Brain microvascular endothelial cell (primary cell): ENCODE measurements around the gene PCGF2.

Source experiments
- DNase-seq: peaks from one replicate; pipeline ENCODE4 v3.0.0-alpha.2; 2020
- H3K27ac ChIP-seq: fragments of 250-450 bp; sonication (Bioruptor Pico); 2 replicates; pipeline ENCODE4 v1.5.1; 2020; ENCODE audit warnings: mild to moderate bottlenecking, moderate library complexity
- H3K27me3 ChIP-seq: fragments of 250-450 bp; sonication (Bioruptor Pico); replicated peaks from 2 replicates; pipeline ENCODE4 v1.5.1; 2020; ENCODE audit warnings: mild to moderate bottlenecking
- H3K36me3 ChIP-seq: fragments of 250-450 bp; sonication (Bioruptor Pico); replicated peaks from 2 replicates; pipeline ENCODE4 v1.5.1; 2020; ENCODE audit warnings: mild to moderate bottlenecking
- H3K4me3 ChIP-seq: 2 replicates; pipeline ENCODE4 v1.5.1; 2011; ENCODE audit warnings: low read depth, mild to moderate bottlenecking, control low read depth, low read length, moderate library complexity
- in situ Hi-C: cut with HindIII; loops from 2 replicates; pipeline ENCODE4 v1.10.0; 2017; ENCODE audit warnings: low sequenced_read_pairs, low pct_ligation_motif_present
- TF ChIP-seq, protein P1 (sequence below): IDR thresholded peaks from 2 replicates; pipeline ENCODE4 v1.5.1; 2011; ENCODE audit warnings: low read depth, mild to moderate bottlenecking, moderate library complexity, low read length, control low read depth, inconsistent platforms; ENCODE audit errors: missing control alignments

PCGF2 gene

GRCh38 chr17:38706505-38707216 is 41.5 kb downstream of the PCGF2 start:
- H3K4me3 ChIP-seq, result peak overlapping the region; percentile 62
- in situ Hi-C loops, result no loop called here
- no peak overlapping the region for H3K27ac ChIP-seq
- peaks cover 3% of the 10 kb centered on the region for H3K36me3 ChIP-seq
- no peaks in the 10 kb centered on the region for H3K27me3 ChIP-seq
- no peak for DNase-seq
- TF ChIP-seq, protein P1, sequence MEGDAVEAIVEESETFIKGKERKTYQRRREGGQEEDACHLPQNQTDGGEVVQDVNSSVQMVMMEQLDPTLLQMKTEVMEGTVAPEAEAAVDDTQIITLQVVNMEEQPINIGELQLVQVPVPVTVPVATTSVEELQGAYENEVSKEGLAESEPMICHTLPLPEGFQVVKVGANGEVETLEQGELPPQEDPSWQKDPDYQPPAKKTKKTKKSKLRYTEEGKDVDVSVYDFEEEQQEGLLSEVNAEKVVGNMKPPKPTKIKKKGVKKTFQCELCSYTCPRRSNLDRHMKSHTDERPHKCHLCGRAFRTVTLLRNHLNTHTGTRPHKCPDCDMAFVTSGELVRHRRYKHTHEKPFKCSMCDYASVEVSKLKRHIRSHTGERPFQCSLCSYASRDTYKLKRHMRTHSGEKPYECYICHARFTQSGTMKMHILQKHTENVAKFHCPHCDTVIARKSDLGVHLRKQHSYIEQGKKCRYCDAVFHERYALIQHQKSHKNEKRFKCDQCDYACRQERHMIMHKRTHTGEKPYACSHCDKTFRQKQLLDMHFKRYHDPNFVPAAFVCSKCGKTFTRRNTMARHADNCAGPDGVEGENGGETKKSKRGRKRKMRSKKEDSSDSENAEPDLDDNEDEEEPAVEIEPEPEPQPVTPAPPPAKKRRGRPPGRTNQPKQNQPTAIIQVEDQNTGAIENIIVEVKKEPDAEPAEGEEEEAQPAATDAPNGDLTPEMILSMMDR, result no peak

DNA sequence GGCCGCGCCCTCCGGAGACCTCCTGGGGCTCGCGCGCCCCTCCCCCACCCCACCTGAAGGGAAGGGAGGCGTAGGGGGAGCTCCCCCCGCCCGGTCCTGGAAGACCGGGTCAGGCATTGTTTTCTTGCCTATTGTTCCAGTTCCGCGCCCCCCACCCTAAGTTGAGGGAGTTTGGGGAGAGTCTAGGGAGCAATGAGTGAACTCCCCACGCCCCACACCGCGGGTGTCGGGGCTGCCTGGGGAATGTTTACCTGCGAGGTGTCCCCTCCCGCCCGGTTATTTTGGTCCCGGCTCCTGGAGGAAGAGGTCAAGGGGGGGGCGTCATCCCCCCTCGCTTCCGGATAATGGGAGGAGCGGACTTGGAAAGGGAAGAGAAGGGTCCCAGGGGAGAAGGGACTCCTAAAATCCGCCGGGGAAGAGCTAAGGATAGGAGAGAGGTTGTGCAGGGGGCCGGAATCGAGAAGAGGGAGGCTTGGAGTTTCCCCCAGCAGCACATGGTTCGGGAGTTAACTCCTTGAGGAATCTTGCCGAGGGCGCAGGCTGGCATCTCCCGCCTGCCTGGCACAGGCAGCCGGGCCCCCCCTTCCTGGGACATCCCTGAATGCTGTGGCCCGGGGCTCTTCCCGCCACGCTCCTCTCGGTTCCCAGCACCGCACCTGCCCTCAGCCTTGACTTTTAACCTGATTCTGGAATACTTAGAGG is 42.2 kb downstream of the PCGF2 start:
- H3K4me3 ChIP-seq, result peak overlapping the region; percentile 62
- DNase-seq, result no peak
- H3K36me3 ChIP-seq, result no peaks in the 10 kb centered on the region
- H3K27ac ChIP-seq, result no peak overlapping the region
- no peaks in the 10 kb centered on the region for H3K27me3 ChIP-seq
- TF ChIP-seq, protein P1, result no peak
- in situ Hi-C loops, result no loop called here

DNA sequence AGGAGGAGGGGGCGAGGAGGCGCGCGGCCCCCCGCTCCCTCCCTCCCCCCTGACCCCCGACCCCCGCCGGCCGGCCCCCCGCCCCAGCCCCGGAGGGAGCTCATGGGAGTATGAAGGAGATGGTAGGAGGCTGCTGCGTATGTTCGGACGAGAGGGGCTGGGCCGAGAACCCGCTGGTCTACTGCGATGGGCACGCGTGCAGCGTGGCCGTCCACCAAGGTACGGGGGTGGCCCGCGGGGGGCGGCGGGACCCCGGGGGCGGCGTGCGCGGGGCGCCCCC is 42.7 kb downstream of the PCGF2 start:
- Histone ChIP-seq H3K27ac (no peak overlapping the region), H3K36me3 (no peaks in the 10 kb centered on the region), H3K4me3 (peak overlapping the region; percentile 62), H3K27me3 (no peaks in the 10 kb centered on the region)
- in situ Hi-C loops, result no loop called here
- TF ChIP-seq, protein P1, result no peak
- DNase-seq, result no peak

DNA sequence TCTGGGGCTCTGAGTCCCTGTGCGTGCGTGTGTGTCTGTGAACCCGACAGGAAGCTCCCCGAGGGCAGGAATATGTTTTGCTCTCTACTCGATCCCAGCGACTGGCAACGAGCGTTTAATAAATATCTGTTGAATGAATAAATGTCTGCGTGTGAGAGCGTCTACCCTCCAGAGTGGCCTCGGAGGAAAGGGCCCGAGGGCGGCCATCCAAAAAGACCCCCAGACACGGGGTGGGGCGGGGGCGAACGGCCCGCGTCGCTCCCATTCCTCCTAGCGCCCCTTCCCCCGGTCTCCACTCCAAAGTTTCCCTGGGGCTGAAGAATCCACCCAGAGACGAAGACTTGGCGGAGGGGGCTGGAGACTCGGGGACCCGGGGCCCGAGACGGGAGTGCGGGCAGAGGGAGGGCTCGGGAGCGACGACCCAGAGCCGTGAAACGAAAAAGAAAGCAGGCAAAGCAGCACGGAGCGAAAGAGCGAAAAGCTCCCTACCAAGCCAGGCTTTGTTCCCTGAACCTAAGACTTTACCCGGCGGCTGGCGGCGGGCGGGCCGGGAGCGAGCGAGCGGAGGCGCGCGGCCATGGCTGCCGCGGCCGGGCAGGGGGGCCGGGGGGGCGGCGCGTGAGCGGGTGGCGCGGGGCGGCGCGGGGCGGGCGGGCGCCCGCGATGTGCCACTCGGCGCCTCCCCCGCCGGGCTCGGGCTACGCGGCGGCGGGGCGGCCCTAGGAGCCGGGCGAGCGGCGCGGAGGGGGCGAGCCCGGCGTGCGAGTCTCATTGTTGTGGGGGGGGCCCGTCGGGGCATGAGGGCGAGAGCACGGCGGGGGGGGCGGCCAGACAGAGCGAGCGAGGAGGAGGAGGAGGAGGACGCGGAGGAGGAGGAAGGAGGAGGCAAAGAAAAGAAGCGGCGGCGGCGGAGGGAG is 43.3 kb downstream of the PCGF2 start, which contains the start of gene MLLT6:
TSS of gene MLLT6 (plus strand) at position 668 of the 917 bp plus-strand sequence. CDS start 360 bp downstream, outside the sequence.
- DNase-seq, result peak; percentile 48
- TF ChIP-seq, protein P1, result no peak
- H3K4me3 ChIP-seq, result peak within 1 kb of the TSS; percentile 62
- in situ Hi-C loops, result no loop called here
- H3K27ac ChIP-seq, result no peak within 1 kb of the TSS
- no peaks in the 10 kb centered on the region for H3K36me3 ChIP-seq
- no peaks in the 10 kb centered on the region for H3K27me3 ChIP-seq

DNA sequence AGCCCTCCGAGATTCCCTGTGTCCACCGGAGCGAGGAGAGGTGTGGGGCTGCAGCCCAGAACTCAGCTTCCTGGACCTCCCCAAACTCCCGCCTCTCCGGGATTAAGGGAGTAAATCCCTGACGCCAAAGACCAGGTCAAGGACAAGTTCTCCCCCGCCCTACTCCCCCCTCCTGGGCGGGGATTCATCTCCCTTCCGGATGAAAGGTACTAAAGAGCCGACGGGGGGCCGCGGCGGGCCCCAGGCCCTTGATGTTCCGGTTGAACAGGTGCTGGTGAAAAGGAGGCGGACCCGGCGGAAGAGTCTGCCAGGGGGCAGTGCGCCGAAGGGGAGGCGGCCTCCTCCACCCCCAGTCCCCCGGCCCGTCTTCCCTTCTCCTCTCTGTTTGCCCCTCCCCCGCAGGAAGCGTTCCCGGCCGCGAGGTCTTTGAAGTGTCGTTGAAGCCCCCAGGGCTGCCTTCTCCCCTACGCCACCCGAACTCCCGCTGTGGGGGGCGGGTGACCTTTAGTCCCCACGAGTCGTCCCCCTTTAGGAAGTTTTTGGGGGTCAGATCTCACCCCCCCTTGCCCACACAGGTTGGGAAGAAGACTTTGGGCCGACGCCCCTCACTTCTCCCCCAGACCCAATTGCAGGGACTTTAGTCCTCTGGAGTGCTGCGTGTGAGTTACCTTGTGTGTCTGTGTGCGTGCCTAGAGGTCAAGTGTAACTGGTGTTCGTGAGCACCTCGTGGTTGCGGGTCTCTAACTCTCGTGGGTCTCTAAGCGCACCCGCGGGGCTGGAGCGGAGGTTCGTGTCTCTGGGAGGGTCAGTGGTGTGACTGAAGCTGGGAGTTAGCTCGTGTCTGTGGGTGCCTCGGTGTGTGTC is 44.2 kb downstream of the PCGF2 start:
- Histone ChIP-seq H3K27me3 (no peaks in the 10 kb centered on the region), H3K36me3 (no peaks in the 10 kb centered on the region), H3K27ac (no peak overlapping the region), H3K4me3 (peak overlapping the region; percentile 62)
- no peak for DNase-seq
- TF ChIP-seq, protein P1, result no peak
- in situ Hi-C loops, result no loop called here
